Measurements from ENCODE around the gene IGSF21.
"Not testable (repeated sequence)": the region's sequence is repeated elsewhere in the genome, so short reads cannot be mapped to it uniquely, and the experiment has no call there.

Gene IGSF21

DNA sequence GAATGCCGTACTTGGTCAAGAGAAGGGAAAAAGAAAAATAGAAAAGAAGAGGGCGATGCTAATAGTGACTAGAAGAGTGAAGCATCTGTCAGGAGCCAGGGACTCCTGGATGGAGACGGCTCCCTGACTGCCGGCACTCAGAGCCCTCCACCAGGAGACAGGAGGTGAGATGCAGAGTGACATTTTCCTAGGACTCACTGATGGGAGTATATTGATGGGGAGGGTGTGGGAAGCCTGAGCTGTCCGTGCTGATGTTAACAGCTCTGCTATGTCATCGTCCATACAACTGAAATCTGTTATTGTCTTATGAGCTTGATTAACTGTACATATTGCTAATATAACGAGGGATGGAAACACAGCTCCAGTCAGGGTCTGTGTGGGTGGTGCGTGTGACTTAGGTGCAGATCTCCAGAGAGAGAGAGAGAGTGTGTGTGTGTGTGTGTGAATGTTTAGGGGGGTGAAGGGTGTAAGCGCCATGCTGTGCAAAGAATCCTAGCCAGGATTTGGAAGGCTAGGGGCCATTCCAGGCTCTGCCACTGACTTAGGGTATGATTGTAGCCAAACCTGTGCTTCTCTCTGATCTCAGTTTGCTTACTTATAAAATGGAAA lies 250.1 kb downstream of the IGSF21 start:
- no peak for DNase-seq (ENCODE audit: low read depth)

DNA sequence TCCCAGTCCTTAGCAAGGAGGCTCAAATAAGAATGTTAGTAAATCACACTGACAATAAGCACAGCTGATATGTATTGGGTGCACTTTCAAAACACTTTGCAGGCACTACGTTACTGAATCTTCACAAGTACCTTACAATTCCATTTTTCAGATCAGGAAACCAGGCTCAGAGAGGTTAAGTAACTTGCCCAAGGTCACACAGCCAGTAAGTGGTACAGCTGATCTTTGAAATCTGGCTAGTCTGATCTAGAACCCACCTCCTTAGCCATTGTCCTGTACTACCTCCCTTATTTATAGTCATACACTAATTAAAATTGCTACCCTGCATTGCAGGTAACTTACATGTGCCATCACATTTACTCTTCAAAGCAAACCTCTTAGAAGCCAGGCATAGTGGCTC lies 251.0 kb downstream of the IGSF21 start:
- DNase-seq (ENCODE audit: low read depth) = no peak

DNA sequence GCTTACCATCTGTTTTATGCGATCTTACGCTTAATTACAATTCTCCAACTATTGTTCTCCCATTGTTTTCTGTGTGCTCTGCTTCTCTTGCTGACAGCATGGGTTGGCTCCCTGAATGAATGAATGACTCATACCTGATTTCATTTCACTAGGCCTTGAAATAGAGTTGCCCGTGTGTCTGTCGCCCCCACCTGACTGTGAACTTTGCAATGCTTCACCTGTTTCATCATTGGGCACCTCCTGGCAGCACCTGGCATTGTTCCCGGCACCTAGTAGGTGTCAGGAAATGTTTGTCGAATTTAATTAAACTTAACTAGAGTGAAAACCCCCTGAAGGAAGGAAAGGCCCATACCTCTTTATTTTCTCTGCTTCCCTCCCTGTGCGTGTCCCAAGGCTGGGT lies 252.7 kb downstream of the IGSF21 start:
- DNase-seq (ENCODE audit: low read depth) = no peak

DNA sequence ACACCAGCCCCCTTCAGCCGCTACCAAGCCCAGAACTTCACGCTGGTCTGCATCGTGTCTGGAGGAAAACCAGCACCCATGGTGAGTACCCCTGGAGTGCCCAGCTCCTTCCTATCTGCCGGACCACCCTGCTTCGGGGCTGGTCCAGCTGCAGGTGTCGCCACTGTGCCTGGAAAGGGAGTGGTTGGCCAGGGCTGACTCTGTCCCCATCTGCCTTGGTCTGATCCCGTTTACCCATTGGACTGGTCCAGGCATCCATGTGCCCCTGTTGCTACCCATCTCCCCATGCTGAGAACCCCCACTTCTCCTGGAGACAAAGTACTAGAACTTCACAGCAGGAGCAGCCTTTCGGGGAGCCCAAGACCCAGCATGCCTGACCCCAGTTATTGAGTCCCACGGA lies 254.6 kb downstream of the IGSF21 start:
- DNase-seq (ENCODE audit: low read depth) = no peak

DNA sequence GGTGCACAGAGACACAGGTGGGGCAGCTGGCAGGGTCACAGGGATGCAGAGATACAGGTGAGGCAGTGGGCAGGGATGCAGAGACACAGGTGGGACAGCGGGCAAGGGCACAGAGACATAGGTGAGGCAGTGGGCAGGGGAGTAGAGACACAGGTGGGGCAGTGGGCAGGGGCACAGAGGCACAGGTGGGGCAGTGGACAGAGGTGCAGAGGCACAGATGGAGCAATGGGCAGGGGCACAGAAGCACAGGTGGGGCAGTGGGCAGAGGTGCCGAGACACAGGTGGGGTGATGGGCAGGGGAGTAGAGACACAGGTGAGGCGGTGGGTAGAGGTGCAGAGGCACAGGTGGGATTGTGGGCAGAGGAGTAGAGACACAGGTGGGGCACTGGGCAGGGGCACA lies 255.8 kb downstream of the IGSF21 start:
- DNase-seq (ENCODE audit: low read depth) = no peak

DNA sequence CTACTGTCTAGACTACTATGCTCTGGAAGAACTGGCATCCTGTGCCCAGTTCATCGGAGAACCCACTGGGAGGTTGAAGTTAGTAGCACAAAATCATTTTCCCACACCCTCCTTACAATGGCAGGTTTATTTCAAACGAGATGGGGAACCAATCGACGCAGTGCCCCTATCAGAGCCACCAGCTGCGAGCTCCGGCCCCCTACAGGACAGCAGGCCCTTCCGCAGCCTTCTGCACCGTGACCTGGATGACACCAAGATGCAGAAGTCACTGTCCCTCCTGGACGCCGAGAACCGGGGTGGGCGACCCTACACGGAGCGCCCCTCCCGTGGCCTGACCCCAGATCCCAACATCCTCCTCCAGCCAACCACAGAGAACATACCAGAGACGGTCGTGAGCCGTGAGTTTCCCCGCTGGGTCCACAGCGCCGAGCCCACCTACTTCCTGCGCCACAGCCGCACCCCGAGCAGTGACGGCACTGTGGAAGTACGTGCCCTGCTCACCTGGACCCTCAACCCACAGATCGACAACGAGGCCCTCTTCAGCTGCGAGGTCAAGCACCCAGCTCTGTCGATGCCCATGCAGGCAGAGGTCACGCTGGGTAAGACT lies 257.6 kb downstream of the IGSF21 start:
- DNase-seq (ENCODE audit: low read depth) = no peak

DNA sequence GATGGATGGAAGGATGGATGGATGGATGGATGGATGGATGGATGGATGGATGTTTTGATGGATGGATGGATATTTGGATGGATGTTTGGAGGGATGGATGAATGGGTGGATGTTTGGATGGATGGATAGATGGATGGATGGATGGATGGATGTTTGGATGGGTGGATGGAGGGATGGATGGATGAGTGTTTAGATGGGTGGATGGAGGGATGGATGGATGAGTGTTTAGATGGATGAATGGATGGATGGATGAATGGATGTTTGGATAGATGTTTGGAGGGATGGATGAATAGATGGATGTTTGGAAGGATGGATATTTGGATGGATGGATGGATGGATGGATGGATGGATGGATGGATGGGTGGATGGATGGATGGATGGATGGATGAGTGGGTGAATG lies 264.9 kb downstream of the IGSF21 start:
- not testable (repeated sequence) for DNase-seq (ENCODE audit: low read depth)

DNA sequence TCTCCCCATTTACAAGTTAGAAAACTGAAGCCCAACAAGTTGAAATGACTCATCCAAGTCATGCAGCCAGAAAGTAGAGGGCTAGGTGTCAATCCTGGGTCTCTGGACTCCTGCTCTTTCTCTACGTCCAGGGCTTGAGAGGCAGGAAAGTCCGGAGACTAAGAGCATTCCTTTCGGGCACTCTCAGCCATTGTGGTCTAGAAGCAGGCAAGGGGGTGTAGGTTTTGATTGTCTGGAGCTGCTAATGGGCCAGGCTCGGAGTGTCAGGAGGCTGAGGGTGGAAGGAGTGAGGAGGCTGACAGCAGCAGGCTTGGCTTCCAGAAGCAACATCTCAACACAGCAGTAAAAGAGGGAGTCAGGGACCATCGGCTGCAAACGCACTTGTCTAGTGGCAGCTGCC lies 265.6 kb downstream of the IGSF21 start:
- no peak for DNase-seq (ENCODE audit: low read depth)

DNA sequence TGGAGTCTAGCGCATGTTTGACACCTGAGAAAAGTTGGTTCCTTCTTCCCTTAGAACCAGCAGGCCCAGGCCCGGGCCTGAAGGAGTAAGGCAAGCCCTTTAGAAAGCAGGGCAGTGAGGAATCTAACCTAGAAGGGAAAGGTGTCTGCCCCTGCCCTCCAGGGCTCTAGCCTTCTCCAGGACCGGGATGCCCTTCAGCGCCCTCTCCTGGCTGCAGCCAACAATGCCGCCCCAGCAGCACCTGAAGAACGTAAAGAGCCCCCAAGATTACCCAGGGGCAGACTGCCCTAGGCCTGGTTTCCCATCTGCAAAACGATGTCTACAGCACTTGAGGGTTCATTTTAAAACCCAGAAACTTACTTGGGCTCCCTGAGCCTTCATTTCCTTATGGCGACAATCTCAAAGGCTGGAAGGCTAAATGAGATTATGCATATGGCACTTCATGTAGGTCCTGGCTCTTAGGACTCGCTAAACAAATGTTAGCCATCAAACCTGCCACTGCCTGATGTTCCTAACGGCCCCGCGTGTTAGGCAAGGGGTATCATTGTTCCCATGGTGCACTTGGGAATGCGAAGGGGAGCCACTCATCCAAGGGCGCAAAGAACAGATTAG lies 266.4 kb downstream of the IGSF21 start:
- DNase-seq (ENCODE audit: low read depth) = no peak

DNA sequence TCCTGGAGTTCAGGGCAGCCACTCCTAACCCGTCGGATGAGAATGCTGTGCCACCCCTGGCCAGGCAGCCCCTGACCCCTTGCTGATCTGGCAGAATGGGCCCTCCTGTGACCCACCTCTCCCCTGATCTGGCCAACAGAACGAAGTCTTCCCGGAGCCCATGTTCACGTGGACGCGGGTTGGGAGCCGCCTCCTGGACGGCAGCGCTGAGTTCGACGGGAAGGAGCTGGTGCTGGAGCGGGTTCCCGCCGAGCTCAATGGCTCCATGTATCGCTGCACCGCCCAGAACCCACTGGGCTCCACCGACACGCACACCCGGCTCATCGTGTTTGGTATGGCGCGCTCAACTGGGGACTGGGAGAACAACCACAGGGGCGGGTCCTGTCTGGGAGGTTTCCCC lies 269.1 kb downstream of the IGSF21 start:
- no peak for DNase-seq (ENCODE audit: low read depth)

DNA sequence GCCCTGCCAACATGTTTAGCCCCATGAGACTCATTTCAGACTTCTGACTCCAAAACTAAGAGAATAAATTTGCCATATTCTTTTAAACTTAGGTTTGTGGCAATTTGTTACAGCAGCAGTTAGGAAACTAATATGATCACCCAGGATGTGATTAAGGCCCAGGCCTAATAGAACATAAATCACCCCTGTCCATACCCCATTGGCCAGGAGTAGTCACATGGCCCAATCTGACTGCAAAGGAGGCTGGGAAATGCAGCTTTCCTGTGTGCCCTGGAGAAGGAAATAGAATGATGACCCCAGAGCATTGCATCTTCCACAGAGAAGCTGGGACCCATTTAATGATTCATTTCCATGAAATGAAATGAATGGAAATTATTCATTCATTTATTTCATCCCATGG lies 272.7 kb downstream of the IGSF21 start:
- DNase-seq (ENCODE audit: low read depth) = no peak

DNA sequence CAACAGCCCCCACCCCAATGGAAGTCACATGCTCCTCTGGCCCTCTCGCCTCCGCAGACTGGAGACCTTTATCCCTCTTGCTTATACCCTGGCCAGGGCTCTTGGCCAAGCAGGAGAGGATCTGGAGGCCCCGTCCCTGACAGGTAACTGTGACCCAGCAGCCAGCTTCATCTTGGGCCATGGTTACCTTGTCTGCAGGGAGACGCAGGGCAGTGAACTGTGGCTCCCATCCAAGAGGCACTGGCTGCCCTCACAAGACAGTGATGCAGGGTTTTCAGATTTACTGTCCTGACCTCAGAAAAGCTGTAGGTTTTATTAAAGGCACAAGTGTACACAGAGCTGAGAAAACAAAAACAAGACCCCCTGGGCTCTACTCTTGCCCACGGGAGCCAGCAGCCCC lies 276.5 kb downstream of the IGSF21 start:
- no peak for DNase-seq (ENCODE audit: low read depth)

DNA sequence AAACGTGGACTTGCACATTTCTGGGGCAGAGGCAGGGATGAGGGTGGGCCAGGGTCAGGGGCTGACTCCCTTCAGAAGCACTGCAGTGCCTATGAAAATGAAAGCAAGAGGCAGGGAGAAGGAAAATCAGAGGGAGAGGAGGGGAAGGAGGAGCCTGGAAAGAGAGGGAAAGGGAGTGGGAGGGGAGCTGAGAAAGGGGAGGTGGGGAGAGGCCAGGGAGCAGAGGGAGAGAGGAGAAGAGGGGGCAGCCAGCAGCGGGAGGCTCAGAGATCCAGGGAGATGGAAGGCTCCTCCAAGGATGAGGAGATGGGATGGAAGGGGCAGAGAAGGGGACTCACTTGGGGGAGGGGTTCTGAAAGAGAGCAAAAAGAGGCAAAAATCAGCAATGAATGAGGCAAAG lies 276.9 kb downstream of the IGSF21 start:
- DNase-seq (ENCODE audit: low read depth) = no peak

DNA sequence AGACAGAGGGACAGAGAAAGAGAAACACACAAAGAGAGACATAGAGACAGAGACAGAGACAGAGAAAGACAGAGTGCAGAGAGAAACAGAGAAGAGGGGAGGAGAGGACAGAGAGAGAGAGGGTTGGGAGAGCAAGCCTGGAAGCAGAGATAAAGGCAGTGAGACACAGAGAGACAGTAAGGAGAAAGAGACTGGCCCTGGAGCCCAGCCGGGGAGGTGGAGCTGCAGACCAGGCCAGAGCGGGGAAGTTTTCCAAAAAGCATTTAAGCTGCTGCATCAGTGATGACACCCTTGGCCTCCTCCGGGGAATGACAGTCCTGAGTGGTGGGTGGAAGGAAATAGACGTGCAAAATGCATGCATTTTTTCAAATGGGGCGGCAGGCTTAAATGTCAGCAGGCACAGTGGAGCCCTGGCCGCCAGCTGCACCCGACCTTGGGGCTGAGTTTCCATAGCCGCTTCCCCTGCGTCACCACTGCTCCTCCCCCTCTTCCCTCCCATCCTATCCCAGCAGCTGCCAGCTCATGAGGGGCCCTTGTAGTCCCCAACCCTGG lies 277.7 kb downstream of the IGSF21 start:
- DNase-seq (ENCODE audit: low read depth) = no peak

DNA sequence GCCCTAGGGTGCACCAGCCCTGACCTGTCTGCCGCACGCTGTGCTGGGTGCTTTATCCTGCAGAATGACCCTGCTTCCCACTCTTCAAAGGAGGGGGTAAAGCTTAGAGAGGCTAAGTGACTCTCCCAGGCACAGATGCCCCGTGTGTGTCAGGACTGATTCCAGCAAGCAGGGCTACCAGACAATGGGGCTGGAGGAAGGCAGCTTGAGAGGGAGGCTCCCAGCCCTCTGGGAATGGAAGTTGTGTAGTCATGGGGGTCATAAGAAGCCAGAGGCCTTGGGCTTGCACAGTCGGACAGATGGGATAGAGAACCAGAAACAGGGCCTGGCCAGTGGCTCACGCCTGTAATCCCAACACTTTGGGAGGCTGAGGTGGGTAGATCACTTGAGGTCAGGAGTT lies 279.0 kb downstream of the IGSF21 start:
- no peak for DNase-seq (ENCODE audit: low read depth)

DNA sequence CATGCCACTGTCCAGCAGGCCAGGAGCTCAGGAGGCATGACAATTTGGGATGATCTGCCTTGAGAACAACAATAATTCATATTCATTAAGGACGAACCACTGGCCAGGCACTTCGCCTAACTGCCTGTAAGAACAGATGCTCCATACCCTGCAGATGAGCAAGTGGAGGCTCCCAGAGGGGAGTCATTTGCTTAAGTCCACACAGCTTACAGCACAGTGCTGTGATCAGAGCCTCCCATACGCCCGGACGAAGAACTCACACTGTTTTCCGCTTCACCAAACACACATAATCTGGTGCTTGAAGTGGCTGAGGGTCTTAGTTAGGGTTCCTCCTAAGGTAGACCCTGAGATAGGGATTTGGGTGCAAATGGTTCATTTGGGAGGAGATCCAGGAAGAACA lies 279.7 kb downstream of the IGSF21 start:
- no peak for DNase-seq (ENCODE audit: low read depth)

DNA sequence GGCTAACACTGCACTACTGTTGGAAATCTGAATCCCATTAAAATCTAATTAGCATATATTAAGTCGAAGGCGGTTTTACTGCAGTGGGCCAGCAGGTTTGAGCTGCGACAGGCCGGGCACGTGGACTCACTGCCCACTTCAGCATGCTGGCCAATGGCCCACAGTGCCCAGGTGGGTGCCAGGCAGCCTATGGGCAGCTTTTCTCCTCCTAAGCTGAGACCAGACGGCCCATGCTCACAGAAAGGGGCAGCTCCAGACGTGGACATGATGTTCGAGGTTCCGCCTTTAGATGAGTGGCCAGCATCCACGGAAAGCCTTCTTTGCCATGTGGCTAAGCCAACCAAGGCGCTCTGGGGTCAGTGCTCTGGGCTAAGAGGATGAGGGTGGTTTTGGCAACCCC lies 283.4 kb downstream of the IGSF21 start:
- no peak for DNase-seq (ENCODE audit: low read depth)

DNA sequence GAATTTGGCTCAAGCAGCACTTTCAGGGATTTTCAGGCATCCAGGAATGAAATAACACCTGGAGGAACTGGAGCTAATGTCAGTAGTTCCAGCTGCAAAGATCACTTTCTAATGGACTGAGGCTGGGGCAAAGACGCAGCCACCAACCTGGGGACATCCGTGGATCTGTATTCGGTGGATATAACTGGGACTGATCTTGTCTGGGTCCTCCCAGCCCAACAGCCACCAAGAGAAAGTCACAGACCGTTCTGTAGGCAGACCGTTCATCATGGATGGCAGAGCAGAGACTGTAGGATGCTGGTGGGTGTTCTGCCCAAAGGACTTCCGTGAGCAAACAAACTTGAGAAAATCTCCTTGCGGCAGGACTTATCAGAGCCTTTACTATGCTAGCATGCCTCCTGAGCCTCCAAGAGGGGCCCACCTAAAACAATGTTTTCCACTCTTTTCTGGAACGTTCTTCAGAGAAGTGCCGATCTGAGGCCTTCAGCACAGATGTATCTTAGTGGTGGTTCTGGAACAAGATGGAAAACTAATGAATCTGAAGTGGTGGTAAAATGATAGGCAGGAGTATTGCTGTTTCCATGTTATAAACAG lies 287.1 kb downstream of the IGSF21 start:
- no peak for DNase-seq (ENCODE audit: low read depth)

DNA sequence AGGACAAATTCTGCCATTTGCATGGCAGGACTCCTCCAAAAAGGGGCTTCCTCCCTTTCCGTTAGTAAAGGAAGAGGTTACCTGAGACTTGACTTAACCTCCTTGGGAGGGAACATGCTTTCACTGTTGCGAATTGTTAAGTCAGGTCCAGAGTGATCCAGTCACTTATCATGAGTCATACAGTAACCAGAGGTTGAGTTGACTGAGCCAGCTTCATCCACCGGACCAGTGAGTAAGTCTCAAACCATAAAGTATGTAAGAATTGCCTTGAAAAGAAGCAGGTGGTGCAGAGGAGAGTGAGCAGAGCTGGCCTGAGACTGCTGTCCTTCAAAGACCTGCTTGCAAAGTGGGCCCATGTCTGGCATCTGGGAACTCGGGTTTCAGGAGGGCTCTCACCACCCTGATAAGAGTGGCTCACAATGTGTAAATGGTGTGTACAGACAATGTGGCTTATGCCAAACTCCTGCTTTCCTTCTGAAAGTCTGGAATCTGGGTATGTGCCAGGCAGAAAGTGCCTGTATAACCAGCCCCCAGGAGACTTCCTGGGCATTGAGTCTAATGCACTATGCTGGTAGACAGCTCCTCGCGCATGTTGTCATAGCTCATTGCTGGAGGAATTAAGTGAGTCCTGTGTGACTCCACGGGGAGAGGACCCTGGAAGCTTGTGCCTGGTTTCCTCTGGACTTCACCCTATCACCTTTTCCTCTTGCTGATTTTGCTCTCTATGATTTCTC lies 288.8 kb downstream of the IGSF21 start:
- no peak for DNase-seq (ENCODE audit: low read depth)

DNA sequence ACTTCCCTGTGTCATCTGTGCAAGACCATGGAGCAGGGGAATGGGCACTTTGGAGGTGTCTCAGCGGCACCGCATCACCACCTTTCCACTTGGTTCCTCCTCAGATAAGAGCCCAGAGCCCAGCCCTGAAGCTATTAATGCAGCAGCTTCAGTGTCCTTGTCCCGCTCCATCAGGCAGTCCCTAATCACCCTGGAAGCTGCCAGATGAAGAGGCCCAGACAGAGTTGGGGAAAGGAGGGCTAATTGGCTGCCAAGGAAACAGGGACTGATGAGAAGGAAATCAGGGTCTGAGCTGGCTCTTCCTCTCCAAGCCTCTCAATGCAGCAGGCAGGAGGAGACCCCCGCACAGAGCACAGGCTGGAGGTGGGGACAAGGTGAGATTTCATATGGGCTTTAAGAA lies 290.0 kb downstream of the IGSF21 start:
- DNase-seq (ENCODE audit: low read depth) = no peak

DNA sequence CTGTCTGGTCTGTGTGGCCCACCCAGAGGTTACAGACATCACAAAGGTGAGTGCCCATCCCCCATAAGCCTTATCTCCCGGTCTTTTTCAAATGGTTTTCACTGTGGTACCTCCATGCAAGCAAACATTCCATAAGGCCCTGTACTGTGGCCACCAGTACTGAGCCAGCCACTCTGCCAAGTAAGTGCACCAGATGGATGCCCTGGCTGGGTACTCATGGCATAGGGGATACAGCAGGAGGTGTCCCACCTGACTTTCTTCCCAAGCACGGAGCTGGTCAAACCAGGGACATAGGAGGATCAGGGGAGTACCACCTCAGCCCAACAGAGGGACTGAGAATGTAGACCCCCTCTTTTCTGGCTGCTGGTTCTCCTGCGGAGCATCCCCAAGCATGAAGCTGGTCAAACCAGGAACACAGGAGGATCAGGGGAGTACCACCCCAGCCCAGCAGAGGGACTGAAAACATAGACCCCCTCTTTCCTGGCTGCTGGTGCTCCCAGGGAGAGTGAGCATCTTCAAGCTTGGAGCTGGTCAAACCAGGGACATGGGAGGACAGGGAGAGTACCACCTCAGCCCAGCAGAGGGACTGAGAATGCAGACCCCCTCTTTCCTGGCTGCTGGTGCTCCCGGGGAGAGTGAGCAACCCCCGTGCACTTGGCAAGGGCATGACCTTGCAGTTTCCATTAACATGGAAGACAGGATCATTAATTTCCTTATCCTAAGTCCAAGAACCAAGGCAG lies 291.4 kb downstream of the IGSF21 start:
- DNase-seq (ENCODE audit: low read depth) = no peak

Measured in GM04503 (cell line).